Measurements from ENCODE around the gene C1QA.

DNA sequence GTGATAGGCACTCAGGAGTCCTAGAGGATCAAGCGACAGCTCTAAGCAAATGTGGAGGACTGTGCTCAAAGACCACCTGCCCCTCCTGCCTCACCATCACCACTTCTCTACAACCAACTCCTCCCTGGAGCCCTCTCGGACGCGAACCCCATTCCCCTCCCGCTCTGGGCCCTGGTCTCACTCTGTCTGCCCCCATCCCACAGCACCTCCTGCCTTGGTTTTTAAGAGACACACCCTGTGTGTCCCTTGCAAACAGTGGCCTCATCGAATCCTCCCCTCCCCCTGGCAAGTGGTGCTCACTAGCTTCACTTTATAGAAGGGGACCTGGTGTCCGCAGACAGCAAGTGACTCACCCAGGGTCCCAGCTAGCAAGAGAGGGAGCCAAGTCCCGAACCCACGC is 44.4 kb upstream of the C1QA start:
- TF ChIP-seq, protein P1, sequence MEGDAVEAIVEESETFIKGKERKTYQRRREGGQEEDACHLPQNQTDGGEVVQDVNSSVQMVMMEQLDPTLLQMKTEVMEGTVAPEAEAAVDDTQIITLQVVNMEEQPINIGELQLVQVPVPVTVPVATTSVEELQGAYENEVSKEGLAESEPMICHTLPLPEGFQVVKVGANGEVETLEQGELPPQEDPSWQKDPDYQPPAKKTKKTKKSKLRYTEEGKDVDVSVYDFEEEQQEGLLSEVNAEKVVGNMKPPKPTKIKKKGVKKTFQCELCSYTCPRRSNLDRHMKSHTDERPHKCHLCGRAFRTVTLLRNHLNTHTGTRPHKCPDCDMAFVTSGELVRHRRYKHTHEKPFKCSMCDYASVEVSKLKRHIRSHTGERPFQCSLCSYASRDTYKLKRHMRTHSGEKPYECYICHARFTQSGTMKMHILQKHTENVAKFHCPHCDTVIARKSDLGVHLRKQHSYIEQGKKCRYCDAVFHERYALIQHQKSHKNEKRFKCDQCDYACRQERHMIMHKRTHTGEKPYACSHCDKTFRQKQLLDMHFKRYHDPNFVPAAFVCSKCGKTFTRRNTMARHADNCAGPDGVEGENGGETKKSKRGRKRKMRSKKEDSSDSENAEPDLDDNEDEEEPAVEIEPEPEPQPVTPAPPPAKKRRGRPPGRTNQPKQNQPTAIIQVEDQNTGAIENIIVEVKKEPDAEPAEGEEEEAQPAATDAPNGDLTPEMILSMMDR (conservative IDR thresholded peaks at IDR 0.05) = no peak
- TF ChIP-seq ZFX (IDR thresholded peaks at IDR 0.05) = no peak

Measured in C4-2B (cell line).